HCT116 (cell line): Measurements from ENCODE around the gene ZACN. TPM values are rescaled to one million over a fixed set of nuclear protein-coding genes. Genes with fewer than 3 reads are reported as not detected.

Experiments
- ATAC-seq: fragments of 200-7000 bp; cut with Tn5 transposase; 2 replicates; pipeline ENCODE4 v1.9.1; 2020; ENCODE audit warnings: mild to moderate bottlenecking, moderate library complexity
- BruUV-seq: library from RNA; stranded (reverse); fragments of 400-500 nt; replicated peaks from 2 replicates; lab custom pipeline; 2021; lab: Mats Ljungman, UMichigan
- CTCF ChIA-PET: fragments of 300-600 bp; sonication (Branson Sonifier 250); formaldehyde crosslinking; loops from one replicate; lab custom pipeline; 2021; ENCODE audit warnings: antibody characterized with exemption; lab: Charles Lee
- POLR2A ChIA-PET: fragments of 300-600, 350-600 bp; sonication (Branson Sonifier 250); formaldehyde crosslinking; loops from one replicate; lab custom pipeline; 2021; ENCODE audit warnings: antibody characterized with exemption; lab: Charles Lee
- RAD21 ChIA-PET, 2 experiments: fragments of 300-600 bp; sonication (Branson Sonifier 250); formaldehyde crosslinking; loops; one replicate each; lab custom pipeline; 2023; ENCODE audit warnings: low total read pairs in 2 of 2; ENCODE audit not compliant: uncharacterized antibody in 2 of 2, unreplicated experiment in 2 of 2, low non-redundant PET in 1 of 2; lab: Charles Lee
- DNase-seq: peaks from one replicate; pipeline ENCODE4 v3.0.0-alpha.2; 2010; ENCODE audit warnings: low read depth, low spot score
- H2AFZ ChIP-seq: fragments of 200-600 bp; shearing (Covaris generic), sonication (generic); 2 replicates; pipeline ENCODE4 v1.6.1; 2017; ENCODE audit warnings: low read depth, mixed run types, mixed read lengths, antibody characterized with exemption, low read length; ENCODE audit not compliant: poor library complexity, severe bottlenecking
- H3K27ac ChIP-seq: 2 replicates; pipeline ENCODE4 v1.5.1; 2012; ENCODE audit warnings: low read depth, low read length
- H3K27me3 ChIP-seq: fragments of 200-600 bp; sonication (generic); 2 replicates; pipeline ENCODE4 v1.6.1; 2016; ENCODE audit warnings: mixed run types, low read length, mixed read lengths; ENCODE audit not compliant: insufficient read depth
- H3K36me3 ChIP-seq, 2 experiments: fragments of 200-500 bp in 1 of 2; fragments of 200-600 bp in 1 of 2; sonication (Bioruptor generic) in 1 of 2; sonication (generic) in 1 of 2; 2 replicates each; pipeline versions ENCODE4 v1.5.1 to v1.6.1; 2014 to 2016; ENCODE audit warnings: low read length in 2 of 2, inconsistent platforms in 1 of 2, mixed read lengths in 1 of 2, mixed run types in 1 of 2; ENCODE audit not compliant: insufficient read depth in 2 of 2, control insufficient read depth in 1 of 2
- H3K4me1 ChIP-seq, 2 experiments: fragments of 200-600 bp in 1 of 2; sonication (generic) in 1 of 2; 2 replicates each; pipeline versions ENCODE4 v1.5.1 to v1.6.1; 2012 to 2017; ENCODE audit warnings: low read length in 2 of 2, inconsistent platforms in 1 of 2, mild to moderate bottlenecking in 1 of 2, mixed read lengths in 1 of 2, mixed run types in 1 of 2, moderate library complexity in 1 of 2; ENCODE audit not compliant: insufficient read depth in 2 of 2, control insufficient read depth in 1 of 2
- H3K4me2 ChIP-seq: fragments of 200-600 bp; sonication (generic); 2 replicates; pipeline ENCODE4 v1.6.1; 2017; ENCODE audit warnings: mixed run types, low read length, mixed read lengths
- H3K4me3 ChIP-seq, 2 experiments: fragments of 200-600 bp in 1 of 2; sonication (generic) in 1 of 2; replicated peaks in 1 of 2; 2 replicates each; pipeline ENCODE4 v1.5.1; 2011 to 2016; ENCODE audit warnings: low read length in 2 of 2, control low read depth in 1 of 2, low read depth in 1 of 2, mild to moderate bottlenecking in 1 of 2, mixed read lengths in 1 of 2, mixed run types in 1 of 2
- H3K79me2 ChIP-seq: fragments of 200-600 bp; sonication (generic); 2 replicates; pipeline ENCODE4 v1.6.1; 2017; ENCODE audit warnings: mild to moderate bottlenecking, mixed run types, low read length, moderate library complexity, mixed read lengths; ENCODE audit not compliant: insufficient read depth
- H3K9ac ChIP-seq: fragments of 200-600 bp; sonication (generic); 2 replicates; pipeline ENCODE4 v1.6.1; 2016; ENCODE audit warnings: low read length, mixed read lengths
- H3K9me2 ChIP-seq: fragments of 200-600 bp; sonication (generic), shearing (Covaris generic); 2 replicates; pipeline ENCODE4 v1.6.1; 2017; ENCODE audit warnings: mixed run types, mild to moderate bottlenecking, moderate library complexity; ENCODE audit not compliant: insufficient read depth
- H3K9me3 ChIP-seq, 2 experiments: fragments of 200-500 bp in 1 of 2; fragments of 200-600 bp in 1 of 2; sonication (Bioruptor generic) in 1 of 2; sonication (generic) in 1 of 2; 2 replicates each; pipeline ENCODE4 v1.6.1; 2014 to 2017; ENCODE audit warnings: low read length in 2 of 2, mixed read lengths in 2 of 2, inconsistent platforms in 1 of 2, low read depth in 1 of 2, mild to moderate bottlenecking in 1 of 2, mixed run types in 1 of 2, moderate library complexity in 1 of 2; ENCODE audit not compliant: control insufficient read depth in 1 of 2, insufficient read depth in 1 of 2
- H4K20me1 ChIP-seq: fragments of 200-600 bp; sonication (generic), shearing (Covaris generic); 2 replicates; pipeline ENCODE4 v1.6.1; 2017; ENCODE audit warnings: mixed run types, mild to moderate bottlenecking, moderate library complexity; ENCODE audit not compliant: insufficient read depth
- CTCF ChIP-seq, 3 experiments: fragments of 200-600 bp in 1 of 3; sonication (generic) in 1 of 3; IDR thresholded peaks in 2 of 3; conservative IDR thresholded peaks in 1 of 3; 2 replicates each; pipeline ENCODE4 v1.5.1; 2012 to 2017; ENCODE audit warnings: low read depth in 2 of 3, low read length in 2 of 3, antibody characterized with exemption in 1 of 3, borderline replicate concordance in 1 of 3, control low read depth in 1 of 3, mild to moderate bottlenecking in 1 of 3, mixed read lengths in 1 of 3, mixed run types in 1 of 3, moderate library complexity in 1 of 3; ENCODE audit not compliant: insufficient read depth in 1 of 3
- EZH2phosphoT487 ChIP-seq: fragments of 200-600 bp; IDR thresholded peaks from 2 replicates; pipeline ENCODE4 v1.6.1; 2018; ENCODE audit warnings: antibody characterized with exemption, borderline replicate concordance
- FOSL1 ChIP-seq: IDR thresholded peaks from 2 replicates; pipeline ENCODE4 v1.6.1; 2012; ENCODE audit warnings: low read depth
- POLR2A ChIP-seq: IDR thresholded peaks from 2 replicates; pipeline ENCODE4 v1.7.0; 2011; ENCODE audit warnings: borderline replicate concordance; ENCODE audit not compliant: insufficient read depth, insufficient read length; ENCODE audit errors: extremely low read depth
- RAD21 ChIP-seq: IDR thresholded peaks from 2 replicates; pipeline ENCODE4 v1.6.1; 2012; ENCODE audit warnings: low read depth, mild to moderate bottlenecking
- TCF7L2 ChIP-seq: IDR thresholded peaks from 2 replicates; pipeline ENCODE4 v1.7.0; 2011; ENCODE audit warnings: borderline replicate concordance, inconsistent platforms; ENCODE audit not compliant: insufficient read depth, insufficient read length; ENCODE audit errors: extremely low read depth
- ZNF274 ChIP-seq: fragments of 200-500 bp; sonication (Bioruptor generic); IDR thresholded peaks from 2 replicates; pipeline ENCODE4 v1.6.1; 2014; ENCODE audit warnings: mild to moderate bottlenecking, low read depth, low read length, inconsistent platforms
- intact Hi-C: fragments of 100-400 bp; cut with micrococcal nuclease; formaldehyde crosslinking; loops from 2 replicates; pipeline ENCODE4 v1.10.0; 2022
- total RNA-seq: library from RNA; stranded (reverse); gene quantifications from one replicate; pipeline ENCODE4 v1.2.1, GENCODE V29; 2021; ENCODE audit not compliant: unreplicated experiment
- TF ChIP-seq, protein P1 (sequence below): IDR thresholded peaks from 2 replicates; pipeline ENCODE4 v1.6.1; 2011; ENCODE audit warnings: mild to moderate bottlenecking, low read length, moderate library complexity; ENCODE audit not compliant: insufficient replicate concordance; ENCODE audit errors: extremely low read depth
- TF ChIP-seq, protein P2 (sequence below): IDR thresholded peaks from 2 replicates; pipeline ENCODE4 v1.6.1; 2012; ENCODE audit warnings: low read depth

The ZACN gene
- total RNA-seq, 1 experiment from 2014 or later = not detected

DNA sequence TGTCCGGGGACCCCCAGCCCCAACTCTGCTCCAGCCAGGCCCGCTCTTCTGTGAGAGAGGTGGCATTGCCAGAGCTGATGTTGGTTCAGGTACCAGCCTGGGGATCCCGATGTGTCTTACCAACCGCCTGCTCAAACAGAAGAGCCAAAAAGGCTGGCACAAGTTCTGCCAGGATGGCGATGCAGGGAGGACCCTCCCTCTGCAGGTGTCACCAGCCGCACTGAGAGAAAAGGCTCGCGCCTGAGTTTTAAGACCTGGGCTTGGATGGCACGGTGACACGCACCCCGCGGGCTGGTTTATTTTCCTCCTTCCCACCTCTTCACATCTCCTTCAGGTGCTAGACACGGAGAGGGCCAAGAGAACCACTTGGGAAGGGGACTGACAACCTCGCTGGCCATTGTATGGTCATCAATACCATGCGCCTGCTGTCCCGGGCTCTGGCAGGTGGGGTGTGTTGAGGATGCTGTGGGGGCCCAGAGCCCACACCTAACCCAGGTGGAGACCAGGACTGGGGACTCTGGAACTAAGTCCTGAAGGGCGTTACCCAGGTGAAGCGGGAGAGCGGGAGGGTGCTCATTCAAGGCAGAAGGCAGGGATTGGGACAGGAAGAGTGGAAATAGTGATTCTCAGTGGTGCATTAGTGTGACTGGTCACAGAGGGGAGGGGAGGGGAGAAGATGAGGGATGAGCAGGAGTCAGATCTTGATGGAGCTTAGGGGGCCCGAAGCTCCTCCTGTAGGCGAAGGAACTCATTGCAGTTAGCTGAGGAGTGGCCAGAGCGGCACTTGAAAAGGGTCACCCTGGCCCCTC lies 45.8 kb downstream of the ZACN start:
- ATAC-seq (peak; percentile 49), DNase-seq (no peak)
- CTCF ChIA-PET = interaction anchor here (0.6 to 10.0 kb wide), 10 partner anchors 8 to 155 kb away, joined by 3 to 132 read pairs (median 4); partner anchors contain the start of genes CDK3 and FOXJ1
- RAD21 ChIA-PET = interaction anchor here (0.9 to 2.0 kb wide), 4 partner anchors 54 to 155 kb away, joined by 3 to 8 read pairs (median 3); no protein-coding TSS in a partner anchor
- Histone ChIP-seq H3K9me3 (no peaks in the 10 kb centered on the region), H3K4me2 (no peak overlapping the region), H3K27ac (no peak overlapping the region), H3K36me3 (no peaks in the 10 kb centered on the region), H3K4me3 (no peak overlapping the region), H3K9ac (no peak overlapping the region), H2AFZ (no peak overlapping the region), H3K9me2 (no peaks in the 10 kb centered on the region), H3K4me1 (peaks cover 3 to 15% of the 10 kb centered on the region in 2 experiments; a peak in 3 of 4 replicates), H3K79me2 (no peaks in the 10 kb centered on the region), H4K20me1 (no peaks in the 10 kb centered on the region), H3K27me3 (no peaks in the 10 kb centered on the region)
- BruUV-seq = no TSS peak
- TF ChIP-seq RAD21 (no peak), CTCF (IDR thresholded peaks at IDR 0.05 in 2 of 3, conservative IDR thresholded peaks at IDR 0.05 in 1 of 3; ENCODE audit: borderline replicate concordance in 1 of 3, insufficient read depth in 1 of 3, low read depth in 2 of 3, low read length in 2 of 3) (peak in 2 of 3 experiments; percentile 50 to 62; a peak in 4 of 6 replicates)
- intact Hi-C loops = no loop called here
- POLR2A ChIA-PET = interaction anchor here (1.1 kb wide), 1 partner anchor 8 kb away, joined by 3 read pairs; no protein-coding TSS in a partner anchor

- no peaks in the 10 kb centered on the region for H3K27me3 ChIP-seq
- H3K9me2 ChIP-seq = no peaks in the 10 kb centered on the region
- TF ChIP-seq FOSL1 (no peak), POLR2A (no peak), EZH2phosphoT487 (no peak), ZNF274 (no peak), RAD21 (no peak), TCF7L2 (no peak)
- TF ChIP-seq, protein P1, sequence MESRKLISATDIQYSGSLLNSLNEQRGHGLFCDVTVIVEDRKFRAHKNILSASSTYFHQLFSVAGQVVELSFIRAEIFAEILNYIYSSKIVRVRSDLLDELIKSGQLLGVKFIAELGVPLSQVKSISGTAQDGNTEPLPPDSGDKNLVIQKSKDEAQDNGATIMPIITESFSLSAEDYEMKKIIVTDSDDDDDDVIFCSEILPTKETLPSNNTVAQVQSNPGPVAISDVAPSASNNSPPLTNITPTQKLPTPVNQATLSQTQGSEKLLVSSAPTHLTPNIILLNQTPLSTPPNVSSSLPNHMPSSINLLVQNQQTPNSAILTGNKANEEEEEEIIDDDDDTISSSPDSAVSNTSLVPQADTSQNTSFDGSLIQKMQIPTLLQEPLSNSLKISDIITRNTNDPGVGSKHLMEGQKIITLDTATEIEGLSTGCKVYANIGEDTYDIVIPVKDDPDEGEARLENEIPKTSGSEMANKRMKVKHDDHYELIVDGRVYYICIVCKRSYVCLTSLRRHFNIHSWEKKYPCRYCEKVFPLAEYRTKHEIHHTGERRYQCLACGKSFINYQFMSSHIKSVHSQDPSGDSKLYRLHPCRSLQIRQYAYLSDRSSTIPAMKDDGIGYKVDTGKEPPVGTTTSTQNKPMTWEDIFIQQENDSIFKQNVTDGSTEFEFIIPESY = no peak
- TF ChIP-seq, protein P2, sequence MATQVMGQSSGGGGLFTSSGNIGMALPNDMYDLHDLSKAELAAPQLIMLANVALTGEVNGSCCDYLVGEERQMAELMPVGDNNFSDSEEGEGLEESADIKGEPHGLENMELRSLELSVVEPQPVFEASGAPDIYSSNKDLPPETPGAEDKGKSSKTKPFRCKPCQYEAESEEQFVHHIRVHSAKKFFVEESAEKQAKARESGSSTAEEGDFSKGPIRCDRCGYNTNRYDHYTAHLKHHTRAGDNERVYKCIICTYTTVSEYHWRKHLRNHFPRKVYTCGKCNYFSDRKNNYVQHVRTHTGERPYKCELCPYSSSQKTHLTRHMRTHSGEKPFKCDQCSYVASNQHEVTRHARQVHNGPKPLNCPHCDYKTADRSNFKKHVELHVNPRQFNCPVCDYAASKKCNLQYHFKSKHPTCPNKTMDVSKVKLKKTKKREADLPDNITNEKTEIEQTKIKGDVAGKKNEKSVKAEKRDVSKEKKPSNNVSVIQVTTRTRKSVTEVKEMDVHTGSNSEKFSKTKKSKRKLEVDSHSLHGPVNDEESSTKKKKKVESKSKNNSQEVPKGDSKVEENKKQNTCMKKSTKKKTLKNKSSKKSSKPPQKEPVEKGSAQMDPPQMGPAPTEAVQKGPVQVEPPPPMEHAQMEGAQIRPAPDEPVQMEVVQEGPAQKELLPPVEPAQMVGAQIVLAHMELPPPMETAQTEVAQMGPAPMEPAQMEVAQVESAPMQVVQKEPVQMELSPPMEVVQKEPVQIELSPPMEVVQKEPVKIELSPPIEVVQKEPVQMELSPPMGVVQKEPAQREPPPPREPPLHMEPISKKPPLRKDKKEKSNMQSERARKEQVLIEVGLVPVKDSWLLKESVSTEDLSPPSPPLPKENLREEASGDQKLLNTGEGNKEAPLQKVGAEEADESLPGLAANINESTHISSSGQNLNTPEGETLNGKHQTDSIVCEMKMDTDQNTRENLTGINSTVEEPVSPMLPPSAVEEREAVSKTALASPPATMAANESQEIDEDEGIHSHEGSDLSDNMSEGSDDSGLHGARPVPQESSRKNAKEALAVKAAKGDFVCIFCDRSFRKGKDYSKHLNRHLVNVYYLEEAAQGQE = no peak
- H3K4me1 ChIP-seq = peaks cover 3 to 15% of the 10 kb centered on the region in 2 experiments; a peak in 3 of 4 replicates
- no peaks in the 10 kb centered on the region for H4K20me1 ChIP-seq
- ATAC-seq (no peak), DNase-seq (no peak)
- no peaks in the 10 kb centered on the region for H3K79me2 ChIP-seq
- no peak overlapping the region for H3K9ac ChIP-seq
- RAD21 ChIA-PET = interaction anchor here (0.9 to 2.0 kb wide), 4 partner anchors 54 to 155 kb away, joined by 3 to 8 read pairs (median 3); no protein-coding TSS in a partner anchor
- H2AFZ ChIP-seq = no peak overlapping the region
- H3K4me2 ChIP-seq = no peak overlapping the region
- POLR2A ChIA-PET = no interaction called here
- intact Hi-C loops = no loop called here
- no TSS peak for BruUV-seq
- CTCF ChIA-PET = interaction anchor here (0.6 to 10.0 kb wide), 8 partner anchors 16 to 155 kb away, joined by 3 to 132 read pairs (median 4); partner anchors contain the start of genes CDK3 and FOXJ1
- no peak overlapping the region for H3K27ac ChIP-seq
- no peaks in the 10 kb centered on the region for H3K36me3 ChIP-seq
- no peak overlapping the region for H3K4me3 ChIP-seq
- H3K9me3 ChIP-seq = no peaks in the 10 kb centered on the region
These were observed 46.4 kb downstream of the ZACN start for GRCh38 chr17:76125391-76125675.
